ENCODE data around the gene GRPR. TPM values are rescaled to one million over a fixed set of nuclear protein-coding genes. Genes with fewer than 3 reads are reported as not detected.

Gene GRPR
- total RNA-seq, 4 donors from 2014 or later: not detected

- TF ChIP-seq POLR2A (IDR thresholded peaks at IDR 0.05) (no peak), CTCF (IDR thresholded peaks at IDR 0.05) (no peak)
- H3K4me3 ChIP-seq: no peak overlapping the region
- no peaks in the 10 kb centered on the region for H3K27me3 ChIP-seq
- H3K27ac ChIP-seq: no peak overlapping the region
- H3K4me1 ChIP-seq: no peaks in the 10 kb centered on the region
- no peaks in the 10 kb centered on the region for H3K9me3 ChIP-seq
- no peaks in the 10 kb centered on the region for H3K36me3 ChIP-seq
- no peak for DNase-seq
These were observed 40.8 kb upstream of the GRPR start for GRCh38 chrX:16082470-16083085.

GRCh38 chrX:16087076-16087475 lies 36.3 kb upstream of the GRPR start:
- H3K27ac ChIP-seq: no peak overlapping the region
- DNase-seq: no peak
- no peaks in the 10 kb centered on the region for H3K27me3 ChIP-seq
- H3K36me3 ChIP-seq: no peaks in the 10 kb centered on the region
- TF ChIP-seq CTCF (IDR thresholded peaks at IDR 0.05): no peak
- TF ChIP-seq POLR2A (IDR thresholded peaks at IDR 0.05): no peak
- H3K9me3 ChIP-seq: no peaks in the 10 kb centered on the region
- no peak overlapping the region for H3K4me3 ChIP-seq
- H3K4me1 ChIP-seq: no peaks in the 10 kb centered on the region

GRCh38 chrX:16089086-16089485 lies 34.3 kb upstream of the GRPR start:
- DNase-seq: no peak
- no peak overlapping the region for H3K27ac ChIP-seq
- H3K36me3 ChIP-seq: no peaks in the 10 kb centered on the region
- TF ChIP-seq POLR2A (IDR thresholded peaks at IDR 0.05) (no peak), CTCF (IDR thresholded peaks at IDR 0.05) (no peak)
- H3K27me3 ChIP-seq: no peaks in the 10 kb centered on the region
- no peaks in the 10 kb centered on the region for H3K9me3 ChIP-seq
- H3K4me3 ChIP-seq: no peak overlapping the region
- no peaks in the 10 kb centered on the region for H3K4me1 ChIP-seq

GRCh38 chrX:16096141-16096540 lies 27.2 kb upstream of the GRPR start:
- no peak for DNase-seq
- H3K9me3 ChIP-seq: no peaks in the 10 kb centered on the region
- H3K4me1 ChIP-seq: no peaks in the 10 kb centered on the region
- H3K27me3 ChIP-seq: no peaks in the 10 kb centered on the region
- TF ChIP-seq CTCF (IDR thresholded peaks at IDR 0.05): no peak
- TF ChIP-seq POLR2A (IDR thresholded peaks at IDR 0.05): no peak
- H3K4me3 ChIP-seq: no peak overlapping the region
- H3K36me3 ChIP-seq: no peaks in the 10 kb centered on the region
- no peak overlapping the region for H3K27ac ChIP-seq

- DNase-seq: no peak
- H3K4me3 ChIP-seq: no peak overlapping the region
- H3K27ac ChIP-seq: no peak overlapping the region
- H3K27me3 ChIP-seq: no peaks in the 10 kb centered on the region
- no peaks in the 10 kb centered on the region for H3K9me3 ChIP-seq
- no peaks in the 10 kb centered on the region for H3K4me1 ChIP-seq
- H3K36me3 ChIP-seq: no peaks in the 10 kb centered on the region
- no peak for TF ChIP-seq POLR2A (IDR thresholded peaks at IDR 0.05)
- TF ChIP-seq CTCF (IDR thresholded peaks at IDR 0.05): no peak
These were observed 22.7 kb upstream of the GRPR start for GRCh38 chrX:16100673-16101072.

- H3K9me3 ChIP-seq: no peaks in the 10 kb centered on the region
- TF ChIP-seq POLR2A (IDR thresholded peaks at IDR 0.05): no peak
- no peak for TF ChIP-seq CTCF (IDR thresholded peaks at IDR 0.05)
These were observed 21.8 kb upstream of the GRPR start for GRCh38 chrX:16101581-16101980.

More at GRCh38 chrX:16101581-16101980, 21.8 kb upstream of the GRPR start:
- no peaks in the 10 kb centered on the region for H3K27me3 ChIP-seq
- H3K36me3 ChIP-seq: no peaks in the 10 kb centered on the region
- H3K27ac ChIP-seq: no peak overlapping the region
- no peak overlapping the region for H3K4me3 ChIP-seq
- DNase-seq: no peak
- H3K4me1 ChIP-seq: no peaks in the 10 kb centered on the region

Data from Peyer's patch (tissue), 4 donors.